Measurements from ENCODE around the gene TDP1. TPM values are rescaled to one million over a fixed set of nuclear protein-coding genes. Genes with fewer than 3 reads are reported as not detected.

The TDP1 gene
- total RNA-seq, 4 donors from 2014 or later: 7.5 to 9.7 (median 8.4) TPM

DNA sequence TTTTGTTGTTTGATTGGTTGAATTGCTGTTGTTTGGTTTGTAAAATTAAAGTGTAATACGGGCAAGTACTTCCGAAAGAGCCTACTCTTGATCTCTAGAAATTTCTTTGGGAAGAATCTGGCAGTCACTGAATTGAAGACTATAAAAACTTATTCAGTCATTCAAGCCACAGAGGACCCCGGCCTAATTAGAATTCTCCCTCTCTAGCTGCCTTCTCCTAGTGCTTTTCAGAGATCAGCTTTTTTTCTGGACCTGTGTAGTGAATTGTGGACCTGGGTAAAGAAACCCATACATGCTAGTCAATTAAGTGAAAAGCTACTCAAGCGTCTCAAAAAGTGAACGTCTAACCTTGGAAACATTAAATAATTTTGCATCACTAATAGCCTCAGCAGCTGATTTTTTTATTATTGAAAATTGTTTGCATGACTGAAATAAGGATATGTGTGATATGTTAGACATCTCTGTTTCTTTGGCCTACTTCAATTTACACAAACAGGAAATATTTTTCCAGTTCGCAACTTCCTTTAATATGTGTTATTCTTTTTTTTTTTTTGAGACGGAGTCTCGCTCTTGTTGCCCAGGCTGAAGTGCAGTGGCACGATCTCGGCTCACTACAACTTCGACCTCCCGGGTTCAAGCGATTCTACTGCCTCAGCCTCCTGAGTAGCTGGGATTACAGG lies 28.4 kb upstream of the TDP1 start:
- Histone ChIP-seq H3K36me3 (peaks cover 0 to 16% (median 0%) of the 10 kb centered on the region in 4 donors), H3K9me3 (no peaks in the 10 kb centered on the region), H3K27ac (replicated peaks in 1 of 4) (no peak overlapping the region), H3K4me1 (peaks cover 0 to 9% (median 9%) of the 10 kb centered on the region in 4 donors), H3K27me3 (no peaks in the 10 kb centered on the region), H3K4me3 (no peak overlapping the region)
- WGBS: 89% methylated on average over 13 of the region's 13 CpGs
- intact Hi-C loops (cut with DNase I): no loop called here
- no peak for DNase-seq (ENCODE audit: extremely low spot score)
- TF ChIP-seq POLR2A (IDR thresholded peaks at IDR 0.05; ENCODE audit: low read depth): no peak
- TF ChIP-seq EP300 (IDR thresholded peaks at IDR 0.05): no peak
- TF ChIP-seq, protein P1, sequence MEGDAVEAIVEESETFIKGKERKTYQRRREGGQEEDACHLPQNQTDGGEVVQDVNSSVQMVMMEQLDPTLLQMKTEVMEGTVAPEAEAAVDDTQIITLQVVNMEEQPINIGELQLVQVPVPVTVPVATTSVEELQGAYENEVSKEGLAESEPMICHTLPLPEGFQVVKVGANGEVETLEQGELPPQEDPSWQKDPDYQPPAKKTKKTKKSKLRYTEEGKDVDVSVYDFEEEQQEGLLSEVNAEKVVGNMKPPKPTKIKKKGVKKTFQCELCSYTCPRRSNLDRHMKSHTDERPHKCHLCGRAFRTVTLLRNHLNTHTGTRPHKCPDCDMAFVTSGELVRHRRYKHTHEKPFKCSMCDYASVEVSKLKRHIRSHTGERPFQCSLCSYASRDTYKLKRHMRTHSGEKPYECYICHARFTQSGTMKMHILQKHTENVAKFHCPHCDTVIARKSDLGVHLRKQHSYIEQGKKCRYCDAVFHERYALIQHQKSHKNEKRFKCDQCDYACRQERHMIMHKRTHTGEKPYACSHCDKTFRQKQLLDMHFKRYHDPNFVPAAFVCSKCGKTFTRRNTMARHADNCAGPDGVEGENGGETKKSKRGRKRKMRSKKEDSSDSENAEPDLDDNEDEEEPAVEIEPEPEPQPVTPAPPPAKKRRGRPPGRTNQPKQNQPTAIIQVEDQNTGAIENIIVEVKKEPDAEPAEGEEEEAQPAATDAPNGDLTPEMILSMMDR (IDR thresholded peaks at IDR 0.05): no peak
- TF ChIP-seq POLR2AphosphoS5 (IDR thresholded peaks at IDR 0.05): no peak

DNA sequence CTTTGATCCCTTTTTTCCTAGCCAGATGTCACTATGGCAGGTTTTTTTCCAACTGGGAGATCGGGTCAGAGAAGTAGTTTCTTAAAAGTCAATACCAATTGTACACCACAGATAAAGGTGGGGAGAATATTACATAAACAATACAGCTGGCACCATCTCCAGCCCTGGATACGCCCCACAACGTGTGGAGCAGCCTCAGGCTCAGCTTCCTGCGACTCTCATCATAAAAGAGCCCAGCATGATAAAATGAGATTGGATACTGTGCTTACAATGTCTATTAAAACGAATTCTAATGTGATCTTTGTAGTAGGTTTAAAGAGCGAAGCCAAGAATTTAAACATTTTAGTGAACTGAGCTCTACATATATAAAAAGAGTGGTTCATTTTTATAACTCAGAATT lies 22.7 kb upstream of the TDP1 start:
- intact Hi-C loops (cut with DNase I): no loop called here
- H3K4me3 ChIP-seq: no peak overlapping the region
- H3K4me1 ChIP-seq: no peaks in the 10 kb centered on the region
- H3K9me3 ChIP-seq: no peaks in the 10 kb centered on the region
- 72% methylated on average over 6 of the region's 6 CpGs for WGBS
- H3K27ac ChIP-seq (replicated peaks in 1 of 4): no peak overlapping the region
- TF ChIP-seq, protein P1 (IDR thresholded peaks at IDR 0.05): no peak
- TF ChIP-seq POLR2A (IDR thresholded peaks at IDR 0.05; ENCODE audit: low read depth) (no peak), POLR2AphosphoS5 (IDR thresholded peaks at IDR 0.05) (no peak), EP300 (IDR thresholded peaks at IDR 0.05) (no peak)
- H3K27me3 ChIP-seq: no peaks in the 10 kb centered on the region
- peaks cover 0 to 19% (median 0%) of the 10 kb centered on the region in 4 donors for H3K36me3 ChIP-seq
- DNase-seq (ENCODE audit: extremely low spot score): no peak

DNA sequence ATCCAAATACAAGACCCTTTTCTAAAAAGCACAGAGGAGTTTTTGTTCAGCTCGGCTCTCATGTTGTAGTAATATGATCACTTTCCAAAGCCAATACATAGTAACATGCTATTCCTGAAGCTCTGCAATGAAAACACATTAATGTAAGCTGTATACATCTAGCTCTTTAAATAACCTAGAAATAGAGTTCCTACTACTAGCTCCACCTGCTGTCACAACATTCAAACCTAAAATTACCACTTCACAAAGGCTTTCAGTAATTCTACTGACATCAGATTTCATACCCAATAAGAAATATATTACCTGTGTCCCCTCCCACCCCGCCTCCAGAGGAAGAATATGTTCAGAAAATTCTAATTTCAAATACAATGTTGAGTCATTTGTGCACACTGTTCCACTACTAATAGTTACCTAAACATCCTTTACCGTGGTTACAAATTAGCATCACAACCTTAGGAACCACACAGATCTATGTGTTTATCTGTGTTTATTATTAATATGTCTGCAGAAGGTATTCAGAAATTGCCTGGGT lies 19.0 kb upstream of the TDP1 start:
- WGBS: 52% methylated on average over 3 of the region's 3 CpGs

DNA sequence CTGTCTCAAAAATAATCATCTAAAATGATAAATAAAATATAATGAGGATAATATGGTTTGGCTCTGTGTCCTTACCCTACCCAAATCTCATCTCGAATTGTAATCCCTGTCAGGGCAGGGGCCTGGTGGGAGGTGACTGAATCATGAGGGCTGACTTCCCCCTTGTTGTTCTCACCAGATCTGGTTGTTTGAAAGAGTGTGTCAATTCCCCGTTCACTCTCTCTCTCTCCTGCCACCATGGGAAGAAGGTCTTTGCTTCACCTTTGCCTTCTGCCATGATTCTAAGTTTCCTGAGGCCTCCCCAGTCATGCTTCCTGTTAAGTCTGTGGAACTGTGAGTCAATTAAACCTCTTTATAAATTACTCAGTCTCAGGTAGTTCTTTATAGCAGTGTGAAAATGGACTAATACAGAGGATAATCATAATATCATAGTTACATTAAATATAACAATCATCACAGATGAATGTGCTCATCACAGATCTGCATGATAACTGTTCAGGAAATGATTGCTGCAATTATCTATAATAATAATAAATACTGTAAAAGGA lies 13.8 kb upstream of the TDP1 start:
- H3K9me3 ChIP-seq: no peaks in the 10 kb centered on the region
- TF ChIP-seq, protein P1 (IDR thresholded peaks at IDR 0.05): no peak
- no peak for TF ChIP-seq EP300 (IDR thresholded peaks at IDR 0.05)
- TF ChIP-seq POLR2AphosphoS5 (IDR thresholded peaks at IDR 0.05): no peak
- TF ChIP-seq POLR2A (IDR thresholded peaks at IDR 0.05; ENCODE audit: low read depth): no peak
- DNase-seq (ENCODE audit: extremely low spot score): no peak
- WGBS: 80% methylated on average over 2 of the region's 2 CpGs
- no peak overlapping the region for H3K27ac ChIP-seq (replicated peaks in 1 of 4)
- peaks cover 0 to 3% (median 0%) of the 10 kb centered on the region in 4 donors for H3K36me3 ChIP-seq
- no peak overlapping the region for H3K4me3 ChIP-seq
- H3K27me3 ChIP-seq: no peaks in the 10 kb centered on the region
- intact Hi-C loops (cut with DNase I): no loop called here
- H3K4me1 ChIP-seq: no peaks in the 10 kb centered on the region

More for the DNA sequence above, 19.0 kb upstream of the TDP1 start:
- TF ChIP-seq, protein P1 (IDR thresholded peaks at IDR 0.05): no peak
- no peak for TF ChIP-seq EP300 (IDR thresholded peaks at IDR 0.05)
- no peak for TF ChIP-seq POLR2A (IDR thresholded peaks at IDR 0.05; ENCODE audit: low read depth)
- no peak for TF ChIP-seq POLR2AphosphoS5 (IDR thresholded peaks at IDR 0.05)
- Histone ChIP-seq H3K27ac (replicated peaks in 1 of 4) (no peak overlapping the region), H3K27me3 (no peaks in the 10 kb centered on the region), H3K36me3 (peaks cover 0 to 3% (median 0%) of the 10 kb centered on the region in 4 donors), H3K4me1 (no peaks in the 10 kb centered on the region), H3K9me3 (no peaks in the 10 kb centered on the region), H3K4me3 (no peak overlapping the region)
- DNase-seq (ENCODE audit: extremely low spot score): no peak
- intact Hi-C loops (cut with DNase I): no loop called here

All from esophagus muscularis mucosa (tissue), 4 donors.